Ishikawa (cell line): ENCODE results near the gene FLAD1.
A peak's percentile ranks its signal among the peaks of the same experiment; 100 is the strongest.

Experiments
- CEBPB ChIP-seq: IDR thresholded peaks from 2 replicates; pipeline ENCODE4 v1.6.1; 2012
- CREB1 ChIP-seq: IDR thresholded peaks from 2 replicates; pipeline ENCODE4 v1.6.1; 2012; ENCODE audit warnings: low read depth
- EGR1 ChIP-seq: IDR thresholded peaks from 2 replicates; pipeline ENCODE4 v1.6.1; 2012
- EP300 ChIP-seq: IDR thresholded peaks from 2 replicates; pipeline ENCODE4 v1.6.1; 2012; ENCODE audit warnings: borderline replicate concordance
- FOXM1 ChIP-seq: IDR thresholded peaks from 2 replicates; pipeline ENCODE4 v1.6.1; 2012; ENCODE audit warnings: low read depth, borderline replicate concordance
- MAX ChIP-seq: IDR thresholded peaks from 2 replicates; pipeline ENCODE4 v1.6.1; 2012
- NFIC ChIP-seq: IDR thresholded peaks from 2 replicates; pipeline ENCODE4 v1.6.1; 2012
- RAD21 ChIP-seq: IDR thresholded peaks from 2 replicates; pipeline ENCODE4 v1.6.1; 2012; ENCODE audit warnings: low read depth
- REST ChIP-seq: IDR thresholded peaks from 2 replicates; pipeline ENCODE4 v1.6.1; 2012; ENCODE audit warnings: low read depth, mild to moderate bottlenecking
- TAF1 ChIP-seq: IDR thresholded peaks from 2 replicates; pipeline ENCODE4 v1.6.1; 2012; ENCODE audit warnings: low read depth, mild to moderate bottlenecking
- TCF12 ChIP-seq: IDR thresholded peaks from 2 replicates; pipeline ENCODE4 v1.6.1; 2012; ENCODE audit warnings: low read depth
- TEAD4 ChIP-seq: IDR thresholded peaks from 2 replicates; pipeline ENCODE4 v1.6.1; 2012
- USF1 ChIP-seq: IDR thresholded peaks from 2 replicates; pipeline ENCODE4 v1.6.1; 2012
- YY1 ChIP-seq: IDR thresholded peaks from 2 replicates; pipeline ENCODE4 v1.6.1; 2012; ENCODE audit warnings: low read depth
- ZBTB7A ChIP-seq: IDR thresholded peaks from 2 replicates; pipeline ENCODE4 v1.6.1; 2012; ENCODE audit warnings: low read depth

The FLAD1 gene

GRCh38 chr1:154953611-154954038 lies 29.5 kb upstream of the FLAD1 start:
- TF ChIP-seq USF1 (no peak), CREB1 (no peak), YY1 (no peak), REST (no peak)

- TF ChIP-seq NFIC (no peak), YY1 (no peak), TCF12 (no peak), EGR1 (no peak), USF1 (no peak), REST (no peak), CEBPB (no peak), FOXM1 (no peak), RAD21 (no peak), TAF1 (no peak), EP300 (no peak), TEAD4 (no peak), CREB1 (no peak), ZBTB7A (no peak), MAX (no peak)
Measured at GRCh38 chr1:154954541-154954940, 28.6 kb upstream of the FLAD1 start.

GRCh38 chr1:154955039-154955717 lies 28.0 kb upstream of the FLAD1 start:
- TF ChIP-seq RAD21 = no peak
- TF ChIP-seq CREB1 = no peak

- no peak for TF ChIP-seq CREB1
- 0 out of 2 replicates have a peak, but pooled peaks have one; percentile 11 for TF ChIP-seq EP300
- no peak for TF ChIP-seq TEAD4
- TF ChIP-seq CEBPB = no peak
- no peak; the same call in 1 of the 2 replicates for TF ChIP-seq RAD21
- no peak for TF ChIP-seq YY1
- no peak for TF ChIP-seq NFIC
- TF ChIP-seq TCF12 = no peak
- 0 out of 2 replicates have a peak, but pooled peaks have one; percentile 13 for TF ChIP-seq MAX
- peak; percentile 90; the same call in 1 of the 2 replicates for TF ChIP-seq ZBTB7A
- 0 out of 2 replicates have a peak, but pooled peaks have one; percentile 20 for TF ChIP-seq FOXM1
- TF ChIP-seq REST = no peak
- TF ChIP-seq TAF1 = no peak
- peak; percentile 90 for TF ChIP-seq USF1
- no peak for TF ChIP-seq EGR1
Measured at GRCh38 chr1:154955718-154956543, 27.2 kb upstream of the FLAD1 start, which contains the start of gene PBXIP1. PBXIP1 (minus strand) TSS chr1:154956099; CDS start chr1:154953721, 2,378 bp downstream.
